ENCODE results near the gene UPK1B.
"Not testable (repeated sequence)": the region's sequence is repeated elsewhere in the genome, so short reads cannot be mapped to it uniquely, and the experiment has no call there.

UPK1B gene

GRCh38 chr3:119173325-119173724 lies at the start of gene UPK1B:
Gene UPK1B, plus strand, starts transcription at chr3:119173598. Its CDS starts 13,144 bp downstream, at chr3:119186742.
- no peak for DNase-seq (ENCODE audit: low read depth in 3 of 3)

DNA sequence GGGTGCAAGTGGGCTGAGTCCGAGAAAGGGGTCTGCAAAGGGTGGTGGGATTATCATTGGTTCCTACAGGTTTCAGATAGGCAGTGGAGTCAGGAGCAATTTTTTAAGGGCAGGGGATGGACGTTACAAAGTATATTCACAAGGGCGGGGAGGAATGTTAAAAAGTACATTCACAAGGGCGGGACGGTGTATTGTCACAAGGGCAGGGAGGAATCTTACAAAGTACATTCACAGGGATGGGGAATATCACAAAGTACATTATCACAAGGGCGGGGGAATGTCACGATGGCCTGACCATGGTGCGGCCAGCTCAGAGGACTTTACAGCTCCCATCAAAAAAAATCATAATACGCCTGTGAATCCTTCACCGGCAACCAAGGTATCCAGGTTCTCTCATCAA lies 48.1 kb upstream of the UPK1B start:
- DNase-seq (ENCODE audit: low read depth in 3 of 3), result no peak

DNA sequence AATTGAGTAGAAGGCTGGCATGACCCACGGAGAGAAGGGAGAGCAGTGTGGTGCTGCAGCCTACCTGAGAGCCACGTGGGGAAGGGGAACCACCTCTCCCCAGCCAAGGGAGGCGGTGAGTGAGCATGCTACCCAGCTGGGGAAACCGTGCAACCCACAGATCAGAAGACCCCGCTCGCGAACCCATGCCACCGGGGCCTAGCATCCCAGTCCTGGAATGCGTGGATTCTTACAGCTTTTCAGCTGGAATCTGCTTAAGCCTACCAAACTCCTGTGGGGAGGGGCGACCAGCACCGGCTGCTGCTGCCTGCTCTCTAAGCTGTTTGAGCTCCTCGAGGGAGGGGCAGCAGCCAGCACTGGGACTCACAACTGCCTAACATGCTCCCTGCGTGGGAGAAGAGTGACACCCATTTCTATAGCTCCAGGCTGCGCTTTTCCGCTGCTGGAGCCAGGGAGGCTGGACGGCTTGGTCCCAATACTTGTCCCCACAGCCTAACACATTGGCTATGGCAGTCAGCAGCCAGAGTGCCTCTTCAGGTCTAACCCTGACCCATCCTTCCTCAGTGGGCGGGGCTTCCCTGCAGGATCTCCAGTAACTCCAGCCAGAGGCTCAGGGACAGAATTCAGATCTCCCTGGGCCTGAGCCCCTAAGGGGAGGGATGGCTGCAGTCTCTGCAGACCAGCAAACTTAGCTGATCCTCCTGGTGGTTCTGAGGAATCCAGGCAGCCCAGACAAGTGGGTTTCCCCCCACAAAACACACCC lies 47.5 kb upstream of the UPK1B start:
- DNase-seq (ENCODE audit: low read depth in 3 of 3), result no peak

DNA sequence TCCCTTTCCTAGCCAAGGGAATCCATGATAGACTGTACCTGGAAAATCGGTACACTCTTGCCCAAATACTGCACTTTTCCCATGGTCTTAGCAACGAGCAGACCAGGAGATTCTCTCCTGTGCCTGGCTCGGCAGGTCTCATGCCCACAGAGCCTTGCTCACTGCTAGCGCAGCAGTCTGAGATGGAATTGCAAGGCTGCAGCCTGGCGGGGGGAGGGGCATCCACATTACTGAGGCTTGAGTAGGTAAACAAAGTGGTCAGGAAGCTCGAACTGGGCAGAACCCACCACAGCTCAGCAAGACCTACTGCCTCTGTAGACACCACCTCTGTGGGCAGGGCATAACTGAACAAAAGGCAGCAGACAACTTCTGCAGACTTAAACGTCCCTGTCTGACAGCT lies 43.1 kb upstream of the UPK1B start:
- DNase-seq (ENCODE audit: low read depth in 3 of 3), result not testable (repeated sequence)

DNA sequence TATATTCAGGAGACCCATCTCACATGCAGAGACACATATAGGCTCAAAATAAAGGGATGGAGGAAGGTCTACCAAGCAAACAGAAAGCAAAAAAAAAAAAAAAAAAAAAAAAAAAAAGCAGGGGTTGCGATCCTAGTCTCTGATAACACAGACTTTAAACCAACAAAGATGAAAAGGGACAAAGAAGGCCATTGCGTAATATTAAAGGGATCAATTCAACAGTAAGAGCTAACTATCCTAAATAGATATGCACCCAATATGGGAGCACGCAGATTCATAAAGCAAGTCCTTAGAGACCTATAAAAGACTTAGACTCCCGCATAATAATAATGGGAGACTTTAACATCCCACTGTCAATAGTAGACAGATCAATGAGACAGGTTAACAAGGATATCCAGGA lies 41.1 kb upstream of the UPK1B start:
- not testable (repeated sequence) for DNase-seq (ENCODE audit: low read depth in 3 of 3)

GRCh38 chr3:119139360-119139759 lies 34.0 kb upstream of the UPK1B start:
- DNase-seq (ENCODE audit: low read depth in 3 of 3), result not testable (repeated sequence)

- no peak for DNase-seq (ENCODE audit: low read depth in 3 of 3)
Measured at GRCh38 chr3:119140466-119140865, 32.9 kb upstream of the UPK1B start.

DNA sequence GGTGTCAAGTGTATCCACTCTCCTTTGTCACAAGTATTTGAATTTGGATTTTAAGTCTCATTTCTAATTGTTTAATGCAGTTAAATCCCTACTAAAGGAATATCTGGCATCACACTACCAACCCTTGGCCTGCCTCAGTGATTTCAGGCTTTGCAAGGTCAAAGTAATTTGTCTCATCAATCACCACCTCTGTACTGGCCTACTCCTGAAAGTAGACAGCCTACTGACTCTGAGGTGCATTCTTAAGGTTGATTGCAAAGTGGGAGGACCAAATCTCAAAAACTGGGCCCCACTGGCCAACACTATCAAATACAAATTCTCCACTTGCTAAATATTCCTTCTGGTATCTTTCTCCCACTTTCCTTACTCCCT lies 28.3 kb upstream of the UPK1B start:
- no peak for DNase-seq (ENCODE audit: low read depth in 3 of 3)

DNA sequence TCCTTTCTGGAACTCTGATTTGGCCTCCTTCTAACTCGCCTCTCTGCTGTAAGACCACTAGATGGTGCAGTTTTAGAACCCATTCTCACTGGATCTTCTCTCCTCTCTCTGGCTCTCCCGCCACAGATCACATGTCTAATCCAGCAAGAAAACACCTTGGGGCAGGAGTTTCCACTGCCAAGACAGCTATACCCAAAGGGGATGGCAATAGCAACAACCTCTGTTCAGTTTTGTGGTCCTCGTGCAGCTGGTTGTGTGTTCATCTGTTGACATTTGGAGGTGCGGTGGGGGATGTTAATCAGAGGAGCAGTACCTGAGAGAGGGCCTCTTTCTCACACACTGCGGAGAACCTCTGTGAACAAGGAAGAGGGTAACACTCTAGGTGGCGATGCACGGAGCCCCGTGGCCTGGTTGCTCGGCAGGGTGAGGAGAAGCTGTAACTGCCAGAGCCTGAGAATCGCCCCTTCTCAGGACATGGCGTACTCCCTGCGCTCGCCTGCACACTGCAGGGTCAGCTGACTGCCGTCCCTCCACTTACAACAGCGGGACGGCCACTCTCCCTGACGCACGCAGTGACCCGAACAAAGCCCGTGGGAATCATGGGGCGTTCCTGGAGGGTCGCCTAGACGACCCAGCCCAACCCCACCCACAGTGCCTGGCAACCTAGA lies 27.8 kb upstream of the UPK1B start, which contains the start of gene TEX55:
TSS of gene TEX55 (plus strand) at position 666 of the 668 bp plus-strand sequence. CDS start 25 bp downstream, outside the sequence.
- peak in 1 of 3 experiments; percentile 2 for DNase-seq (ENCODE audit: low read depth in 3 of 3)

GRCh38 chr3:119146578-119147375 lies 26.6 kb upstream of the UPK1B start:
- DNase-seq (ENCODE audit: low read depth in 3 of 3), result no peak

DNA sequence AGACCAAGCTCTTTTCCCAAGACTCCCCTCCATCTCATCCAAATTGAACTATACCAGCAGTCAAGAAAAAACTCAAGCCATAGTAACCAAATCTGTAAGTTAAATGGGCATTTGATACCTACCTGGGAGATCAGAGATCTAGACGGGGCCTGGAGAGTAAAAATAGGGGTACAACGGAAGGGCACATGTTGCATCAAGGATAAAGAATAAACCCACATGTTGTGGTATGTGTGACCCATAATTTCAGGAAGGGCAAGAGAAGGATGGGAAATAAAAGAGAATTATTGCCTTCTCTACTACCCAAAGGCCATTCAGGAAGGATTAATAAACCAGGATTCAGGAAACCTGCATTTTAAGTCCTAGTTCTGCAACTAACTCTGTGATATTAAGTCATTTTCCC lies 25.9 kb upstream of the UPK1B start:
- DNase-seq (ENCODE audit: low read depth in 3 of 3), result no peak

DNA sequence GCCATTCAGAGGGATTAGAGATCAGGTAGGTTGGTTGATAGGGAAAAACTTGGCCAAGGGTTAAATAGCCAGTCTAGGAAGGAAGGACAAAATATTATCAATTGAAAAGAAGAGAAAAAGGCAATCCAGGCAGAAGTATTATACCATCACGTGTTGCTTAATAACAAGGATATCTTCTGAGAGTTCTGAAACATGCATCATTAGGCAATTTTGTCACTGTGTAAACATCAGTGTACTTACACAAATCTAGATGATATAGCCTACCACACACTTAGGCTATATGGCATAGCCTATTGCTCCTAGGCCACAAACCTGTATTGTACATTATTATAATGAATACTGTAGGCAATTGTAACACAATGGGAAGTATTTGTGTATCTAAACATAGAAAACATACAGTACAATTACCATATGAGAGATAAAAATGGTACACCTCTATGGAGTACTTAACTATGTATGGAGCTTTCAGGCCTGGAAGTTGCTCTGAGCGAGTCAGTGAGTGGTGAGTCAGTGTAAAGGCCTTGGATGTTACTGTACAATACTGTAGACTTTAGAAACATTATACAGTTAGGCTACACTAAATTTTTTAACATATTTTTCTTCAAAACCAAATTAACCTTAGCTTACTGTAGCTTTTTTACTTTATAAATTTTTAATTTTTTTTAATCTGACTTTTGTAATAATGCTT lies 24.8 kb upstream of the UPK1B start:
- no peak for DNase-seq (ENCODE audit: low read depth in 3 of 3)

- DNase-seq (ENCODE audit: low read depth in 3 of 3), result no peak
Measured at GRCh38 chr3:119149484-119149883, 23.9 kb upstream of the UPK1B start.

- DNase-seq (ENCODE audit: low read depth in 3 of 3), result no peak
Measured at GRCh38 chr3:119156868-119157267, 16.5 kb upstream of the UPK1B start.

GRCh38 chr3:119157971-119158370 lies 15.4 kb upstream of the UPK1B start:
- no peak for DNase-seq (ENCODE audit: low read depth in 3 of 3)

DNA sequence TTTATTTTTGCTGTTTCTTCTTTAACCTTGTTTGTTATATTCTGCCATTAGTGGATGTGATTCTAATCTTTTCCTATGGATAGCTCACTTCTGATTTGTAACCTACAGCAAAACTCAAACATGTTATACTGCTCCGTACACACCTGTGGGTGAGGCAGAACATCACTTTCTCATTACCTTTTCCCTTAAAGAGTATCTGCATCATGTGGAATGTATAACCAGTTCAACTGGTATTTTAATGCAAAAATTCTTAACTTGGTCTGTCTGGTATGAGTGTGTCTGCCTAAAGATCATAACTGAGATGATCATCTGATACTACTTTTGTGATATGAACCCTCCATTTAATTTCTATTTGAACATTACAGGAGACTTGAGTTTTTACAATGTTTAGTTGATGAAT lies 13.0 kb upstream of the UPK1B start:
- no peak for DNase-seq (ENCODE audit: low read depth in 3 of 3)

DNA sequence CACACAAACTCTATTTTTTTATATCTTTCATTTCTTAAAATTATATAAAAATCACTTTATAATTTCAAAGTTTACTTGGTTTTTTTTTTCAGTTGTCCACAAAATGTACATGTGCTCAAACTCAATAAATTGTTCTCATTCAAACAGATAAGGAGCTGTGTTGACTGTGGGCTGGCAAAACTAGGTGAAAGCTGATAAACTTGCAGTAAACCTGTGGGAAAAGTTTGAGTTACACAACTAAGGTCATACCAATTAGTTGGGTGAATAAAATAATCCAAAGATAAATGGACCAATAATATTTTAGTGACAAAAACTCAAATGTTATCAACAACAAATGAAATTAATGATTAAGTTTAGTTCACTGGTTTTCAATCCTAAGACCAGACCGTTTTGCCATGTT lies 12.6 kb upstream of the UPK1B start:
- DNase-seq (ENCODE audit: low read depth in 3 of 3), result no peak

DNA sequence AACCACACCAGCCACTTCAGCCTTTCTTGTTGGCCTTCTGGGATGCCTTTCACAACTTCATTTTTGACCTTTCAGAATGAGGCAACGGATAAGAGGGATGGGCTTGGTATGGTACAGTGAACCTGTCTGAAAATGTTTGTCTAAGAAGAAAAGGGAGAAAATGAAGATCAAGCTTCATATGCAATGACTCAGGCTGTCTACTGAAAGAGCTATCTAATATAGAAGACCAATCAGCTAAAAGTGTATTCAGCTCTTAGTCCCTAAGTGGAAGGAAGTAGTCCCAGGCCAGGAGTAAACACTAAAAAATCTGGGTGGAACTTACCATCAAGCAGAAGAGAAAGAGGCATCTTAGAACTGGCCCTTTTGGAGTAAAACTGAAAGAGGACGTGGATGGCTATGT lies 12.2 kb upstream of the UPK1B start:
- no peak for DNase-seq (ENCODE audit: low read depth in 3 of 3)

DNA sequence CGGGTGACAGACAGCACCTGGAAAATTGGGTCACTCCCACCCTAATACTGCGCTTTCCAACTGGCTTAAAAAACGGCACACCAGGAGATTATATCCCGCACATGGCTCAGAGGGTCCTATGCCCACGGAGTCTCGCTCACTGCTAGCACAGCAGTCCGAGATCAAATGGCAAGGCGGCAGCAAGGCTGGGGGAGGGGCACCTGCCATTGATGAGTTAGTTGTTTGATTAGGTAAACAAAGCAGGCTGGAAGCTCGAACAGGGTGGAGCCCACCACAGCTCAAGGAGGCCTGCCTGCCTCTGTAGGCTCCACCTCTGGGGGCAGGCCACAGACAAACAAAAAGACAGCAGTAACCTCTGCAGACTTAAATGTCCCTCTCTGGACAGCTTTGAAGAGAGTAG lies 8.7 kb upstream of the UPK1B start:
- DNase-seq (ENCODE audit: low read depth in 3 of 3), result not testable (repeated sequence)

- DNase-seq (ENCODE audit: low read depth in 3 of 3), result no peak
Measured at GRCh38 chr3:119170821-119171220, 2.6 kb upstream of the UPK1B start.

GRCh38 chr3:119175872-119176756 lies 2.7 kb downstream of the UPK1B start:
- no peak for DNase-seq (ENCODE audit: low read depth in 3 of 3)
